Chondrocyte (in vitro differentiated cells): ENCODE measurements around the gene MBTD1. TPM values are rescaled to one million over a fixed set of nuclear protein-coding genes. Genes with fewer than 3 reads are reported as not detected.

Source experiments
- DNase-seq: peaks from one replicate; pipeline ENCODE4 v3.0.0; 2021; ENCODE audit warnings: mixed read lengths, low spot score
- H3K27ac Mint-ChIP-seq: one replicate; pipeline ENCODE4 v1.8.0; 2021; ENCODE audit warnings: mild to moderate bottlenecking, moderate library complexity, mixed read lengths; ENCODE audit not compliant: unreplicated experiment
- H3K27me3 Mint-ChIP-seq: 2 replicates; pipeline ENCODE4 v1.8.0; 2021; ENCODE audit warnings: low read depth, mixed read lengths
- H3K36me3 Mint-ChIP-seq: 2 replicates; pipeline ENCODE4 v1.8.0; 2021; ENCODE audit warnings: low read depth, mixed read lengths
- H3K4me1 Mint-ChIP-seq: 2 replicates; pipeline ENCODE4 v1.8.0; 2021; ENCODE audit warnings: low read depth, mild to moderate bottlenecking, mixed read lengths
- H3K4me3 Mint-ChIP-seq: one replicate; pipeline ENCODE4 v1.8.0; 2021; ENCODE audit warnings: mild to moderate bottlenecking, moderate library complexity, mixed read lengths; ENCODE audit not compliant: unreplicated experiment
- H3K9me3 Mint-ChIP-seq: 2 replicates; pipeline ENCODE4 v1.8.0; 2021; ENCODE audit warnings: low read depth, mixed read lengths
- CTCF ChIP-seq: fragments of 200-600 bp; sonication (generic); IDR thresholded peaks from 2 replicates; pipeline ENCODE4 v1.5.0; 2021; ENCODE audit warnings: antibody characterized with exemption, mild to moderate bottlenecking, moderate library complexity
- total RNA-seq: library from RNA; stranded (reverse); gene quantifications from 3 replicates; pipeline ENCODE4 v1.2.1, GENCODE V29; 2021

MBTD1 gene
- total RNA-seq, 1 donor from 2014 or later = 10.9 TPM

GRCh38 chr17:51255673-51256072 is 4.2 kb downstream of the MBTD1 start:
- H3K4me3 Mint-ChIP-seq = no peak overlapping the region
- peaks cover 13% of the 10 kb centered on the region for H3K36me3 Mint-ChIP-seq
- H3K27ac Mint-ChIP-seq = no peak overlapping the region
- H3K9me3 Mint-ChIP-seq = peaks cover 9% of the 10 kb centered on the region
- H3K4me1 Mint-ChIP-seq = peaks cover 51% of the 10 kb centered on the region
- H3K27me3 Mint-ChIP-seq = no peaks in the 10 kb centered on the region
- DNase-seq = no peak
- no peak for TF ChIP-seq CTCF

- Mint-ChIP-seq H3K9me3 (peaks cover 17% of the 10 kb centered on the region), H3K36me3 (peaks cover 18% of the 10 kb centered on the region), H3K27ac (peak overlapping the region; percentile 86), H3K4me1 (peaks cover 50% of the 10 kb centered on the region), H3K4me3 (no peak overlapping the region), H3K27me3 (no peaks in the 10 kb centered on the region)
- no peak for TF ChIP-seq CTCF
- DNase-seq = no peak
Observed at GRCh38 chr17:51251010-51251409, 8.8 kb downstream of the MBTD1 start.

- Mint-ChIP-seq H3K4me3 (no peak overlapping the region), H3K36me3 (peaks cover 18% of the 10 kb centered on the region), H3K9me3 (peaks cover 17% of the 10 kb centered on the region), H3K4me1 (peaks cover 53% of the 10 kb centered on the region), H3K27ac (peak overlapping the region; percentile 86), H3K27me3 (no peaks in the 10 kb centered on the region)
- DNase-seq = no peak
- no peak for TF ChIP-seq CTCF
Observed at GRCh38 chr17:51250314-51250840, 9.5 kb downstream of the MBTD1 start.

GRCh38 chr17:51245535-51245934 is 14.3 kb downstream of the MBTD1 start:
- DNase-seq = no peak
- Mint-ChIP-seq H3K4me1 (peaks cover 48% of the 10 kb centered on the region), H3K9me3 (peaks cover 7% of the 10 kb centered on the region), H3K4me3 (no peak overlapping the region), H3K36me3 (peaks cover 5% of the 10 kb centered on the region), H3K27me3 (no peaks in the 10 kb centered on the region), H3K27ac (peak overlapping the region; percentile 27)
- no peak for TF ChIP-seq CTCF

GRCh38 chr17:51244041-51244440 is 15.8 kb downstream of the MBTD1 start:
- DNase-seq = no peak
- H3K27ac Mint-ChIP-seq = no peak overlapping the region
- TF ChIP-seq CTCF = no peak
- H3K4me3 Mint-ChIP-seq = no peak overlapping the region
- peaks cover 2% of the 10 kb centered on the region for H3K9me3 Mint-ChIP-seq
- H3K4me1 Mint-ChIP-seq = peaks cover 35% of the 10 kb centered on the region
- H3K27me3 Mint-ChIP-seq = no peaks in the 10 kb centered on the region
- H3K36me3 Mint-ChIP-seq = peaks cover 3% of the 10 kb centered on the region
